ENCODE measurements around the gene SCLY. TPM values are rescaled to one million over a fixed set of nuclear protein-coding genes. Genes with fewer than 3 reads are reported as not detected.

SCLY gene
- total RNA-seq, 1 experiment from 2014 or later: 40.1 TPM

DNA sequence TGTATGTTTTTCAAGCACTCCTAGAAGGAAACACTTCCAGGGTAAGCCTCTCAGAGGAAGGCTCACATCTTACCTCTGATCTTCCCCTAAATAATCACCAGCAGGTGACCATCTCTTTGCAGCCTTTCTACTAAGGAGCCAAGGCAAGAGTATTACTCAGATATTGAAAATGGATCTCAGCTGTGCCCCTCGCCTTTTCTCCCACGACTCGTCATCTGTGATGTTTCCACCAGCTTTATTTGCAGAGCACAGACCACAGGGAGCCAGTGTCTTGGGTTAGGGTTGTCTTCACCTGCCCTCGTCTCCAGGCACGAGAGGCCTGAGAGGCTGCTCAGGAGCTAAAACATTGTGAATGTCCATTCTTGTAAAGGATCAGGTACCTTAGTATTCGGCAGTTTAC is 16.9 kb upstream of the SCLY start:
- ChIA-PET POLR2A (interaction anchor here (0.8 kb wide), 1 partner anchor 15 kb away, joined by 3 read pairs; no protein-coding TSS in a partner anchor), CTCF (interaction anchor here (0.6 to 1.1 kb wide), 2 partner anchors 9 to 122 kb away, joined by 3 read pairs; no protein-coding TSS in a partner anchor)
- Mint-ChIP-seq H3K27ac (ENCODE audit: low read depth, unreplicated experiment) (no peak overlapping the region), H3K4me3 (ENCODE audit: unreplicated experiment) (no peak overlapping the region), H3K9me3 (ENCODE audit: unreplicated experiment) (no peaks in the 10 kb centered on the region), H3K36me3 (ENCODE audit: insufficient read depth, unreplicated experiment) (peaks cover 36% of the 10 kb centered on the region), H3K27me3 (ENCODE audit: insufficient read depth, unreplicated experiment) (no peaks in the 10 kb centered on the region), H3K4me1 (ENCODE audit: insufficient read depth, unreplicated experiment) (no peaks in the 10 kb centered on the region)
- DNase-seq (ENCODE audit: unreplicated experiment): no peak
- TF ChIP-seq, protein P1, sequence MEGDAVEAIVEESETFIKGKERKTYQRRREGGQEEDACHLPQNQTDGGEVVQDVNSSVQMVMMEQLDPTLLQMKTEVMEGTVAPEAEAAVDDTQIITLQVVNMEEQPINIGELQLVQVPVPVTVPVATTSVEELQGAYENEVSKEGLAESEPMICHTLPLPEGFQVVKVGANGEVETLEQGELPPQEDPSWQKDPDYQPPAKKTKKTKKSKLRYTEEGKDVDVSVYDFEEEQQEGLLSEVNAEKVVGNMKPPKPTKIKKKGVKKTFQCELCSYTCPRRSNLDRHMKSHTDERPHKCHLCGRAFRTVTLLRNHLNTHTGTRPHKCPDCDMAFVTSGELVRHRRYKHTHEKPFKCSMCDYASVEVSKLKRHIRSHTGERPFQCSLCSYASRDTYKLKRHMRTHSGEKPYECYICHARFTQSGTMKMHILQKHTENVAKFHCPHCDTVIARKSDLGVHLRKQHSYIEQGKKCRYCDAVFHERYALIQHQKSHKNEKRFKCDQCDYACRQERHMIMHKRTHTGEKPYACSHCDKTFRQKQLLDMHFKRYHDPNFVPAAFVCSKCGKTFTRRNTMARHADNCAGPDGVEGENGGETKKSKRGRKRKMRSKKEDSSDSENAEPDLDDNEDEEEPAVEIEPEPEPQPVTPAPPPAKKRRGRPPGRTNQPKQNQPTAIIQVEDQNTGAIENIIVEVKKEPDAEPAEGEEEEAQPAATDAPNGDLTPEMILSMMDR (IDR thresholded peaks at IDR 0.05; ENCODE audit: unreplicated experiment): no peak
- intact Hi-C loops (cut with micrococcal nuclease): no loop called here
- BruUV-seq (replicated peaks): no TSS peak

DNA sequence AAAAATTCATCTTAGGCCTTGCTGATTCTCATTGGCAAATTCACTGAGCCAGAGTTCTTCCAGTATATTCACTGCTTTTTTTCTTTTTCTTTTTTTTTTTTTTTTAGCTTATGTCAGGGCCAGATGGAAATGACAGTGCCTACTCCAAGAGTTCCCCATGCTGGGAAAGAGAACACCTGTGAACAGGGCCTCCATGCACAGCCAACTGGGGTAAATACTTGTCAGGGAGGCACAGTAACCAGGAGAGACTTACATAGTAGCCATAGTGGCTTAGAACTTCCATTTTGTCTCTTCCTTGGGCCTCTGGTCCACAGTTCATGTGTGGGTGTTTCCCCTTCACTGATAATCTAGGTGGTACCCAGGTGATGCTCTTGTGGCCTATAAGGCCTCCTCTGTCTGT is 15.2 kb upstream of the SCLY start:
- Mint-ChIP-seq H3K4me3 (ENCODE audit: unreplicated experiment) (no peak overlapping the region), H3K36me3 (ENCODE audit: insufficient read depth, unreplicated experiment) (peaks cover 34% of the 10 kb centered on the region), H3K9me3 (ENCODE audit: unreplicated experiment) (no peaks in the 10 kb centered on the region), H3K27ac (ENCODE audit: low read depth, unreplicated experiment) (no peak overlapping the region), H3K27me3 (ENCODE audit: insufficient read depth, unreplicated experiment) (no peaks in the 10 kb centered on the region), H3K4me1 (ENCODE audit: insufficient read depth, unreplicated experiment) (no peaks in the 10 kb centered on the region)
- ChIA-PET POLR2A (interaction anchor here (2.0 kb wide), 1 partner anchor 12 kb away, joined by 6 read pairs; no protein-coding TSS in a partner anchor), CTCF (interaction anchor here (0.7 kb wide), 2 partner anchors 14 to 187 kb away, joined by 3 read pairs; no protein-coding TSS in a partner anchor)
- TF ChIP-seq, protein P1 (IDR thresholded peaks at IDR 0.05; ENCODE audit: unreplicated experiment): no peak
- DNase-seq (ENCODE audit: unreplicated experiment): no peak
- intact Hi-C loops (cut with micrococcal nuclease): no loop called here
- BruUV-seq (replicated peaks): no TSS peak

DNA sequence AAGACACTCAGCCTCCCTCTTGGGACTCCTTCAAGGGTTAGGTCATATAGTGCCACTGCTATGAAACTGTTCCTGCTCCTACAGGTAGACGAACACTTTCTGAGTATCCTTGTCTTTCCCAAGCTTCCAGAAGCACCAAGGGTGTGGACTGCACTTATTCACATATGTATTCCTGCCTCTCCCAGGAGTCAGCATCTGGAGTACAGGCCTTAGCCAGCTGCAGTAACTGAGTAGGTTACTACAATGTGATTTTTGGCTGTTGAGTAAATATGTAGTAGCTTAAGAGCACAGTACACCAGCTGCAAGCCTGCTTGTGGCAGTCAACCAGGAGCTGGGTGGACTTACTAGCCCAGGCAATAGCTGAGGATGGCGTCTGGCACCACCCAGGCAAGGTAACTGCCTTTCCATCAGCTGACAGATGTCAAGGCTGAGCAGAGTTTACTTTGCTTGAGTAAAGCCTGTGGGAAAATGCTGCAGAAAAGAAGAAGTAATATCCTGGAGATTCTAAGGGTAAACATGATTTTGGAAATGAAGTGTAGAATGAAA is 14.0 kb upstream of the SCLY start:
- H3K27ac Mint-ChIP-seq (ENCODE audit: low read depth, unreplicated experiment): no peak overlapping the region
- ChIA-PET CTCF (no interaction called here), POLR2A (interaction anchor here (0.5 to 2.0 kb wide), 2 partner anchors 13 to 21 kb away, joined by 3 to 6 read pairs; no protein-coding TSS in a partner anchor)
- no TSS peak for BruUV-seq (replicated peaks)
- no peaks in the 10 kb centered on the region for H3K9me3 Mint-ChIP-seq (ENCODE audit: unreplicated experiment)
- H3K27me3 Mint-ChIP-seq (ENCODE audit: insufficient read depth, unreplicated experiment): no peaks in the 10 kb centered on the region
- TF ChIP-seq, protein P1 (IDR thresholded peaks at IDR 0.05; ENCODE audit: unreplicated experiment): no peak
- H3K4me1 Mint-ChIP-seq (ENCODE audit: insufficient read depth, unreplicated experiment): no peaks in the 10 kb centered on the region
- no peak overlapping the region for H3K4me3 Mint-ChIP-seq (ENCODE audit: unreplicated experiment)
- peaks cover 34% of the 10 kb centered on the region for H3K36me3 Mint-ChIP-seq (ENCODE audit: insufficient read depth, unreplicated experiment)
- DNase-seq (ENCODE audit: unreplicated experiment): no peak
- intact Hi-C loops (cut with micrococcal nuclease): no loop called here

DNA sequence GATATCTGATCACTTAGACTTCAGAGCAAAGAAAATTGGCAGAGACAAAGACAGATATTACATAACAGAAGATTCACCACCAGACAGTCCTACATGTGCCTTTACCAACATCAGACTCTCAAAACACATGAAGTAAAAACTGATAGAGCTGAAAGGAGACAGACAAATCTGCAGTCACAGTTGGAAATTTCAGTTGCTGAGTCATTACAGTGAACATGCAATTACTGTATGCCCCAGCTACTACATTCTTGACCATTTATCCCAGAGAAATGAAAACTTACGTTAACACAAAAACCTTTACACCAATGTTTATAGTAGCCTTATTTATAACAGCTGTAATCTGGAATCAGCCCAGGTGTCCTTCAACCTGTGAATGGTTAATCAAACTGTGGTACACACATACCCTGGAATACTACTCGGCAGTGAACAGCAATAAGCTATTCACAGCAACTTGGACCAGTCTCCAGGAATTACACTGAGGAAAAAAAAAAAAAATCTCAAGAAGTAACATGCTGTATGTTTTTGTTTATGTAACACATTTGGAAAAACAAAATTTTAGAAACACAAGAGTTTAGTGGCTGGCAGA is 7.5 kb upstream of the SCLY start:
- Mint-ChIP-seq H3K4me1 (ENCODE audit: insufficient read depth, unreplicated experiment) (no peaks in the 10 kb centered on the region), H3K4me3 (ENCODE audit: unreplicated experiment) (no peak overlapping the region), H3K27ac (ENCODE audit: low read depth, unreplicated experiment) (no peak overlapping the region), H3K36me3 (ENCODE audit: insufficient read depth, unreplicated experiment) (no peaks in the 10 kb centered on the region), H3K27me3 (ENCODE audit: insufficient read depth, unreplicated experiment) (no peaks in the 10 kb centered on the region), H3K9me3 (ENCODE audit: unreplicated experiment) (no peaks in the 10 kb centered on the region)
- BruUV-seq (replicated peaks): TSS peak; percentile 12
- POLR2A ChIA-PET: interaction anchor here (1.1 to 1.5 kb wide), 3 partner anchors 11 to 234 kb away, joined by 3 to 4 read pairs (median 4); no protein-coding TSS in a partner anchor
- intact Hi-C loops (cut with micrococcal nuclease): no loop called here
- DNase-seq (ENCODE audit: unreplicated experiment): no peak
- CTCF ChIA-PET: interaction anchor here (1.4 kb wide), 2 partner anchors 10 to 16 kb away, joined by 3 to 7 read pairs; no protein-coding TSS in a partner anchor
- TF ChIP-seq, protein P1 (IDR thresholded peaks at IDR 0.05; ENCODE audit: unreplicated experiment): no peak

Data from MCF 10A (cell line).